Endothelial cell of umbilical vein (primary cell): ENCODE measurements around the gene UGT1A9.

Experiments used
- CTCF ChIP-seq, 2 donors: IDR thresholded peaks; 1 replicate in 1 of 2; 2 replicates in 1 of 2; pipeline ENCODE4 v1.5.1; 2011; ENCODE audit warnings: low read length in 2 of 2, mild to moderate bottlenecking in 2 of 2, moderate library complexity in 2 of 2, control low read depth in 1 of 2, inconsistent platforms in 1 of 2, low read depth in 1 of 2; ENCODE audit not compliant: insufficient read depth in 1 of 2; ENCODE audit errors: extremely low read depth in 1 of 2
- EZH2 ChIP-seq: IDR thresholded peaks from 2 replicates; pipeline ENCODE4 v1.6.1; 2012; ENCODE audit warnings: borderline replicate concordance, low read depth, mild to moderate bottlenecking, moderate library complexity, low read length, inconsistent platforms; ENCODE audit not compliant: severe bottlenecking
- JUN ChIP-seq: IDR thresholded peaks from 2 replicates; pipeline ENCODE4 v1.6.1; 2011; ENCODE audit warnings: borderline replicate concordance, low read depth; ENCODE audit not compliant: insufficient read length, insufficient read depth

GRCh38 chr2:233693963-233694362 is 22.3 kb downstream of the UGT1A9 start:
- no peak for TF ChIP-seq JUN
- TF ChIP-seq EZH2 = no peak
- TF ChIP-seq CTCF (IDR thresholded peaks at IDR 0.05; ENCODE audit: extremely low read depth in 1 of 2, insufficient read depth in 1 of 2, low read depth in 1 of 2, low read length in 2 of 2) = no peak
